Measurements from ENCODE around the gene MAPK10.

MAPK10 gene

DNA sequence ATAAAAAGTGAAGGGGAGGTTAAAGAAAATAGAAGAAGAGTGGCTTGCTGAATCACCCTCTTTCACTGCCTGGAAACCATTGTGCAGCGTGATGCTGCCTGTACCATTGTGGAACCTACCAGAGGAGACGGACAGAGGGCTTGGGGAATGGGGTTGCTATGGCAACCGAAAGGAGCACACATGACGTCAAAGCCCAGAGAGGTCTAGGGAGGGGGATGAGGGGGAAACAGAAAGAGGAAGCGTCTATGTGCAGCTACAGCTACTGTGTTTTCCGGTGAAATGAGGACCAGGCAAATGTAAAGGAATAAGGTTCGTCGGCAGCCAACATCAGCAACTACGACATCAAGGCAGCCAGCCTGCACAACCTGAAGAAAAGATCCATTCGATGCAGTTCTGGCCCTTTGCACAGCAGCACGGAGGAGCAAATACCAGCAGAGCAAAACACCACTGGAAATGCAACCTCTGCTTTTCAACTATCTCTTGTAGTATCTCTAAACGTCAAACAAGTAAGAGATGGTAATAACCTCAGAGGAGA, at the start of gene MAPK10:
Gene MAPK10, minus strand, starts transcription at position 110 of the 535 bp plus-strand sequence.
- DNase-seq: peak; percentile 89

DNA sequence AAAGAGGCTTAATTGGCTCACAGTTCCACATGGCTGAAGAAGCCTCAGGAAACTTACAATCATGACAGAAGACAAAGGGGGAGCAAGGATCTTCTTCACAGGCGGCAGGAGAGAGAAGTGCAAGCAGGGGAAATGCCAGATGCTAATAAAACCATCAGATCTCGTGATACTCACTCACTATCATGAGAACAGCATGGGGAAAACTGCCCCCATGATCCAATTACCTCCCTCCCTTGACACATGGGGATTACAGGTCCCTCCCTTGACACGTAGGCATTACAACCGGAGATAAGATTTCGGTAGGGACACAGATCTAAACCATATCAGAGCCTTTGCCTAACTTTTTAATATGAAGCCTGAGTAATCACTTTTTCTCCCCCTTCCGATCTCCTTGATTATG, 43.7 kb upstream of the MAPK10 start:
- DNase-seq: no peak

DNA sequence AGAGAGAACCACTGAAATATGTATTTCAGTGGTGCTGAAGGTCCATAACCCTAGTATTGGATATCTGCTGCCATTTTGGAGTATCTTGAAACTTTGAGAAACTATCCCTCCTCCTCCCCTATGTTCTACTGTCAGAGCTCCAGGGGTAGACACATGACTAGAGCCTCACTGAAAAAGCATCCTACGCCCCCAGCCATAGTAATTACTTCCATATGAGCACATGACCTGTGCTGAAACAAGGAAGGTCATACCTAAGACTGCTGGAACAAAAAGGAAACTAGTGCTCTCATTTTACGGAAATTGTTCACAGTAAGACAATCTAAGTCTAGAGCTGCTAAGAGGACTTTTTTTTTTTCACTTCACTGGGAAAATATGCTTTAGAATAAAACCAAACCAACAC, 42.0 kb upstream of the MAPK10 start:
- no peak for DNase-seq

DNA sequence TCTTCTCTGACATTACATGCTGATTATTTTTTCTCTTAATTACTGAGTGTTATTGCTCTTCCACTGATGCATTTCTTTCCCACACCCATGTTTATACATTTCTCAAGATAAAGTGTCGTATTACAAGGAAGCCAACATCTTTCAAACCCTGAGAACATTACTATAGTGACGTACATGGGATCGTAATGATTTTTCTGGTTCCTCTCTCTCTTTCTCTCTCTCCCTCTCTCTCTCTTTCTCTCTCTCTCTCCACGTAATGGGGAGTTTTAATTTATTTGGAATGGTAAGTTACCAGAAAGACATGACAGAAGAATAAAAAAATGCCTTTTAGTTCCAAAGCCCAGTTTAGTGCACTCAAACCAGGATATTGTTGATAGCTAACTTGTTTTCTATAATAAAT, 40.4 kb upstream of the MAPK10 start:
- no peak for DNase-seq

DNA sequence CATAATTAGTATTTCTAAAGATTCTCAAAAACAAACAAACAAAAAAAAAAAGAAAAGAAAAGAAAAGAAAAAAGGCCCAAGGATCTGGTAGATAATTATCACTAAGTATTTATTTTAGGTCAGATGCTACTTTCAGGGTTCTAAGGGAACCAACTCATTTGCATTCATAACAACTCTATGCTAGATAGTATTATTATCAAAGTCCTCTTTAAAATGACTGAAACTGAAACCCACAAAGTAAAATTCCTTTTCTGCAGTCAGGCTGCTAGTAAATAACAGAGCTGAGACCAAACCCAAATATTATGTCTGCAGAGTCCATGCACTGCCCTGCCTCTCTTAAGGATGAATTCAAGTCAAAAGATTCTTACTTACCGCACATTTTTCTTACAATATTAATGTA, 38.3 kb upstream of the MAPK10 start:
- DNase-seq: no peak

DNA sequence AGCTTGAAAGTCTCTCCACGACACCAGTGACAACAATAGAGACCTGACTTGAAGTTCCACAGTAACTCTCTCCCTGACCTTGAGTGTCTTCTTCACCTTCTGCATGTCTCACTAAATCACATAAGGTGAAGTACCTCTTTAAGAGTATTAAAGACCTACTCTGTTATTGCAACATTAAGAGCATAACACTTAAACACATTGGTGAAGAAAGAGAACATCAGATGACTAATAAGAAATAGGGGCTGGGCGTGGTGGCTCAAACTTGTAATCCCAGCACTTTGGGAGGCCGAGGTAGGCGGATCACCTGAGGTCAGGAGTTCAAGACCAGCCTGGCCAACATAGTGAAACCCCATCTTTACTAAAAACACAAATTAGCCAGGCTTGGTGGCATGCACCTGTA, 33.9 kb upstream of the MAPK10 start:
- no peak for DNase-seq

DNA sequence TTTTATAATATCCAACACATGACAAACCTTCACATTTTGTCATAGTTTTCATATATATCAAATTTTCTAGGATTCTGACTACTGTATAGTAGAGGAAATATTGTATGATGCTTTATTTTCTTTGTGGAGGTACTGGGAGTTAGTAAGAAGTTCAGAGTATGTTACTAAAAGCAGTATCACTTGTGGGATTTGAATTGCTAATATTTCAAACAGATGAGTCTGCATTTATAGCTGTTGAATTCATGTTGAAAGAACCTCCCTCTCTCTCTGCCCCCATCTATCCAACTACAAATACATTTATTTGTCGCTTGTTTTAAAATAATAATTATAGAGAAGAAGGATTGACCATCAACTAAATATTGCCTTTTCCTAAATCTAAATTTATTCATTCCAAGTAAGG, 29.8 kb upstream of the MAPK10 start:
- DNase-seq: no peak

DNA sequence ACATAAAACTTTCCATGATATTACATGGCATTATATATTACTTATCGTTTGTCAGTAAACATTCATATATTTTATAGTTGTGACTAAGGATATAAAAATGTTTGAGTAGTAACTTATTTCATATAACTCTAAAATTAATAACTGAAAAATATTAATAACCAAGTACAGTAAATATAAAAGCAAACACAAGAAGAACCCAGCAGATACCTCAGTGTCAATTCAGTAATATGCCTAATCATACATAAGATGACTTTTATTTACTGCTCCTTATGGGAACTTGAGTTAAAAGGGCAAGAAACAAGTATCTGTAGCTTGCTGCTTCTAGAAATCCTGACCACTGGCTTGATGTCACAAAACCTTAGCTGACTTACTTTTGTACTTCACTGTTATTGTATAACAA, 28.4 kb upstream of the MAPK10 start:
- no peak for DNase-seq

DNA sequence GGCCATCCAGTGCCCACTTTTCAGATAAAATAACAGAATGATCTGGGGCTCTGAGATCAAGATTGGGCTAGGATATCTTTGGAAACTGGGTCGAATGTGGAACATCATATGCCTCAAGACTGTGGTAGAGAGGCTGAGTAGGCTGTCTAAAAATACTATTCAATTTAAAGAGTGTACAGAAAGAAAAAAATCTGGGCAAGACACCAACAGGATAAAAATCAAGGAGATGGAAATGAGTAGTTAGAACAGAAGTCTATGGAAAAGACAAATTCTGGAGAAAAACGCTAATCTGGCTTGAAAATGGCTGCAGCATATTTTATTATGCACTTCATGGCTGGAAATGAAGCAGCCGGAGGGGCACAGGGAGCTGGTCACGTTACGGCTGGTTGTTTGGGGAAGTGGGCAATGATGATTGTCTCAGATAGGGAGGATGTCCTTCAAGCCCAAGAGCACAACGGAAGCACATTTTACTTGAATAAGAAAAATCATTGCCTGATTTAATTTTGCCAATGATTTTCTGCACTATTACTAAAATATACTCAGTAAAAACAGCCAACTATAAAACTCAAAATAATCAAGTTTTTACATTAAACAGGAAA, 27.1 kb upstream of the MAPK10 start:
- no peak for DNase-seq

DNA sequence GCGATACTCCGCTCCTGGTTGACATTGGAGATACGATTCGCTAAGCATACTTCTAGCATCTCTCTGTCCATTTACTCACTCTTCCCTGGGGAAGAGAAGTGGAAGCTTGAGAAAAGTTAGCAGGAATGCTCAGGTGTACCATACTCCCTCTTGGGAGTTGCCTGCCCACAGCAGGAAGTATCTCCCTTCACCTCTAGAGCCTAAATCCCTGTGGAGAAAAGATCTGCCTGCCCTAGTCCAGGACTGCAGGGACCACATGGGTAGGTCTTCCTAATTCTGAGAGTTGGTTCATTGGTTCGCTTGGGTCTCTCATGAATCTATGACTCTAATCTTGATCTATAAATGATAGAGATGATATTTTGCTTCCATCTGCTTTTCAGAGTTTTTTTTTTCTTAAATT, 26.3 kb upstream of the MAPK10 start:
- no peak for DNase-seq

DNA sequence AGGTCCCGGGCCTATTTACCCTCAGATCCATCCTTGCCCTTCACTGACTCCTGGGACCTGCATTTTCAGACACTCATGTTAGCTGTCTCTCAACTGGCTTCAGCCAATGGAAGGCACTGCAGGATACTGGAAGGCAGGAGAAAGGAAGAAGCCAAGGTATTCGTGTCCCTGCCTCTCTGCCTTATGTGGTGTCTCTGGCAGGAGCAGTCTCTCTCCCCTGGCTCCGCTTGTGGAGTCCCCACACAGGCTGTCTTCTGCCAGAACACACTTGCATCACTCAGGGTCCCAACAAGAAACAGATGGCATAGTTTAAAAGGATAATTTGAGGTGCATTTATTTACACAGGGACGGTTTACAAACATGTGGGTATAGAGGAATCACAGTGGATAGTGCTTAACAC, 21.6 kb upstream of the MAPK10 start:
- DNase-seq: no peak

DNA sequence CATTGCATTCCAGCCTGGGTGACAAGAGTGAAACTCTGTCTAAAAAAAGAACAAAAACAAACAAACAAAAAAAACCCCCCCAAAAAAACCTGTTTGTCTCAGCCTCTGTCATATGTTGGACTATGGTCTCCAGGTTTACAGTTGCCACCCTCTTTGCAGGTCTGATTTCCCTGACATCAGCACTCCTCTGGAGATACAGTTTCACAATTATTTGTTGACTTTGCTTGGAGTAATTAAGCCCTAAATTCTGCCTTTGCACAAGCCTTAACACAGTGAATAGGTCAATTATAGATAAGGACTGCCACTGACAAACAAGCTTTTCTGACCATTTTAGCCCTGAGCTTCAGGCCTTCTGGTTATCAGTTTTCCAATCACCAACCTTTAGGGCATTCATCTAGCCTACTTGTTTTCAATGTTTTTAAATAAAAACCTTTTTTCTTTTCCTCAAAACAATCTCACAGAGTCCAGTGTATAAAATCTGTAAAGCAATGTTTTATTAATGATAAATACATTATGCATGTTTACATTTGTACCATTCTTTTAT, 20.4 kb upstream of the MAPK10 start:
- no peak for DNase-seq

DNA sequence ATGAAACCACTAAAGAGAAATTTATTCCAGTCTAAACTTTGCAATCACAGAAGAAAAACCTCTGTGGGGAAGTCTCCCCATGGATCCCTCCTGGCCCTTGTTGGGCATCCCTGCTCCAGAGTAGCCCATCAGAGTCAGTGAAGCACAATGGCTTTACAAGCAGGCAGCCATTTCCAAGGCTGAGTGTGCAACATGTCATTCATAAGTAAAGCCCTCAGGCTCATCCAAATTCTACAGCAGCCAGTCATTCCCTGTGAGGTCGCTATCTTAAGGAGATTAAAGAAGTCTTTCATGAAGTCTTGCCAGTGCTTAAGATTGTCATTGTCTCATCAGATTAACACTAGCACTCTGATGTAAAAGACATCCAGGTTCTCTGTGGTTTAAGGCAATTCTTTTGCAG, 17.0 kb upstream of the MAPK10 start:
- DNase-seq: peak; percentile 55

DNA sequence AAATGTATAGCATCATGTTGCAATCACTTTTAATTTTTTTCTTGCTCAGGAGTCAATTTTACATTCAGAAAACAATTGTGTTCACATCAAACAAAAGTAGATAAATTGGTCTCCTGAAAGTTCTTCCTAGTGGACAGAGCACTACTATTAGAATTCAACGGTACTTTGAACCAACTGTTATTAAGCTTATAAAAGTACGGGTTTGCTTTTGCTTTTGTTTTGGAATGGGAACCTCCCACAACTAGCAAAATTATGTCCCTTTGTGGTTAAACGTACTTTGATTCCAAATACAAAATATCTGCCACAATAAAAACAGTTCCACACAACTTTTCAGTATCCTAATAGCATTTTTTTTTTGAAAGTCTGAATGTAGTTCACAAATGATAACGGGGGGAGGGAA, 8.6 kb upstream of the MAPK10 start:
- no peak for DNase-seq

DNA sequence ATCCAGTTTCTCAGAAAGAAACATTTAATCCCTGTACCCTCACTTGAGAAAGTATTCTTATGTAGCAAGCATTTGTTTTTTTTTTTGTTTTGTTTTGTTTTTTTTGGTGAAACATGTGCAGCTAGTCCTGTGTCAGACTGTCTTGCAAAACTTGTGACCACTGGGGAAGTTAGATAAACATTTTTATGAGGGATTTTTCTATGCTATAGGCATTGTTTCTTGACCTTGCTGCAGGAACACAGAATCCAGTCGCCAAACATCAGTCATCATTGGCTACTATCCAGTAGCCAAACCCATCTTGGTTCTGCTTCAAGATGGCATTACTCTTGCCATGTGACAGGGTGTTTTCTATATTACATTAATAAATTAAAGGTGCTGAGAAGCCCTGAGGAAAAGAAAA, 7.7 kb upstream of the MAPK10 start:
- DNase-seq: no peak

DNA sequence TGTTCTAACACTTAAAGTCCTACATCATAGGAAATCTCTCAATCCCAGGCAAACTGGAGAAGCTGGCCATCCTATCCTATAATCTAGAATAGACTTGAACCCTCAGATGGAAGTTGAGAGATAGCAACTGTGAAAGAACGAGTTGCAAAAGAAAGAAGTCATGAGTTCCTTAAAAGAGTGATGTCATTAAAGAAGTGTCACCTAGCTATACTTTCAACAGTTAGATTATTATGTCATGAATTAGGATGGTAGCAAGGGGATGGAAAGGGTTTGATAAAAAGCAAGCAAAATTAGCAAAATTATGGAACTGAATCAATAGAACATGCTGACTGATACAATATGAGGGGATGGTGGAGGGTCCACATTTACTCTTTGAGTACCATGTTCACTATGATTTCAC, 7.1 kb upstream of the MAPK10 start:
- DNase-seq: no peak

DNA sequence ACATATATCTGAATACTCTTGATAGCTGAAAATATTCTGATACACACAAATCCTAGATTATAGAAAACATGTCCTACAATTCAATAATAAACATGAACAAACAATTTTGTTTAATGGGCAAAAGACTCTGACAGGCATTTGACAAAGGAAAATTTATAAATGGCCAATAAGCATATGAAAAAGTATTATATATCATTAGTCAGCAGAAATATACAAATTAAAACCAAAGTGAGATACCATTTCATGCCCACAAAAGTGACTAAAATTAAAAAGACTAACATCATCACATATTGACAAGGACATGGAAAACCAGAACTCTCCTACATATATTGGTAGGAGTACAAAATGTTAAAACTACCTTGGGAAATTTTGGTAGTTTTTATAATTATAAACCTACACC, 2.7 kb upstream of the MAPK10 start:
- no peak for DNase-seq

DNA sequence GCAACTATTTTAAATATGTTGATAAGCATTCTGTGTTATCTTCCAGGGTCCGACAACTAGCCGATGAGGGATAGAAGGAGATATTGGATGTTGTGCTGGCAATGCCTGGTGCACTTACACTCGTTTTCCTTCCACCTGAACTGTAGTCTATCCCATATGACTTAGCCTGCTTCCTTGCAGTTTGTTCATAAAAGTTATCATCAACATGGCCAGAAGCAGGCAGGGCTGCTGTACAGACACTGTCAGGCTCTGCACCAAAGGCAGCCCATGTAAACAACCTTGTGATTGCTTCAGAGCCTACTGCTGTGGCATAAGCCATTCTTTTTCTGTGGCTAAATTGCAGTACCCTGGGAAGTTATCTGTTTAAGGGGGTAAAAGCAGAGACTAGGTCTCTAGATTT, 1.6 kb downstream of the MAPK10 start:
- DNase-seq: no peak

DNA sequence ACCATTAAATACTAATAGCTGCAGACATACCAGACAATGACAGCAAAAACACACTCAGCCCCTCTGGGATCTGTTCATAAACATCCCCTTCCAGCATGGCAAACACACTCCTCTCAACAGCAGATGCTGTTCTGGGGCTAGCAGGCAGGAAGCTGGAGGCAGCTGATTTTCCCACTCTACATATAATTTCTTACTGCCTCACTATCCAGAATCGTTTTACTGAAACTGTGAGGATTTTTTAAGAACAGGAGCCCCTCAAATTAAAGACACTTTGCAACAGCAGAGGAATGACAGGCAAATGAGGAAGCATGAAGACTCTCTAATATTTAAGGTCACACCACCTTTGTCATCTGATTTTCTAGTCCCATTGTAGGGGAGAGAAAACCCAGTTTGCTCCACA, 2.2 kb downstream of the MAPK10 start:
- DNase-seq: no peak

DNA sequence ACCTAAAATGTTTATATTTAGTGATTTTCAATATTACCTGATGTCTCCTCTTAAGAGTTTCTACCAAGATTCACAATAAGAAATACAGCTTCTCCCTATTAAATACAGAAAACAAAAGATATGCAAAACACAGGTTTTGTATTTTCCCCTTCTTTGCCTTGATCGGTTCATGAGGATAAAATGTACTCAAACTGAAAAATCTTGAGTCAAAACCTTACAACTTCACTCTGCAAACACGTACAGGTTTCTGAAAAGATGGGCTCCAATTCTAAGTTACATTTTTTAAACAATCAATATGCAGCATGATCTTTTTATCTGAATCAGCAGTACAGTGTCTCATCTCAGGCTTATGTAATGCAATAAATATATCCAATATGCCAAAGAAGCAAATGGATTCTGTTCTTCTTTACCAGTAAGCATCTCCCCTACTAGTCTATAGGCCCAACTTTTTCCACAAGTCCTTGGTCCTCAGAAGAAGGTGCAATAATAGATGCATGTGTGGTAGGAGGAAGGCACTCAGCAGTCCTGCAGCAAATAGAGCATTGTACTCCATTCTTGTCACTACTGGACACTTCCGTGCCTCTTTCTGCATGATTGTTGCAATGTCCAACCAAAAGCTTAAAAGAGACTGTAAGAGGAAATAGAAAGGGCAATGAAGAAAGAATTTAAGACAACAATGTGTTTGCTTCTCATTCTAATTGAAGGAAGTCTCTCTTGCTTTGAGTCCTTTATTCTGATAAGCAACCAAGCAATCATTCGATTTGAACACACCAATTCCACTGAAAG, 3.2 kb downstream of the MAPK10 start:
- DNase-seq: no peak

DNA sequence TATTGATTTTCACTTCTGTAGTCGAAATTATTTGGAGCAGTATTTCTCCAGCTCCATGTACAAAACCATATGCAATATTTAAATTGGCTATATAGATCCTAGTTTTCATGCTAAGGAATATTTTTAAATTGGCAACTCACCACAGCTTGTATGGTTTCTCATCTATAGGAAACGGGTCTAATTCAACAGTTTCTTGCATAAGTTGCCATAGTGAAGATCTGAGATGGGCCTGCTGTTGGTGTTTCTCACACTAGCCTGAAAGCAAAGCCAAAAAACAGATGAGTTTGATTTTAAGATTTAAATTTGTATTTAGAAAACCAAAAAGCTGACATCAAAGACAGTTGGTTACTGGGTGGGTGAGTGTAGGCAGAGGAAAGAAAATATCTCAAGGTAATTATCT, 5.5 kb downstream of the MAPK10 start:
- DNase-seq: no peak

DNA sequence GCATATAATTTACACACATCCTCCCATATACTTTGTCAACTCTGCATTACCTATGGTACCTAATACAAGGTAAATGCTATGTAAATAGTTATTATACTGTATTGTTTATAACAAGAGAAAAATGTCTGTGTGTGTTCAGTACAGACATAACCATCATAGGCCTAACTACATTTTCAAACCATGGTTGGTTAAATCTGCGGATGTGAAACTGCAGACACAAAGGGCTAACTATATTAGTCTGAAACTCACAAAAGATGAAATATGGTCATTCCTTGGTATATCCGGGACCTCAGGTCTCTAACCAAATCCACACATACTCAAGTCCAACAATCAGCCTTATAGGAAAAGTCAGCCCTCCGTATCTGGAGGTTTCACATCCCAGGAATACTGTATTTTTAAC, 13.5 kb downstream of the MAPK10 start:
- no peak for DNase-seq

DNA sequence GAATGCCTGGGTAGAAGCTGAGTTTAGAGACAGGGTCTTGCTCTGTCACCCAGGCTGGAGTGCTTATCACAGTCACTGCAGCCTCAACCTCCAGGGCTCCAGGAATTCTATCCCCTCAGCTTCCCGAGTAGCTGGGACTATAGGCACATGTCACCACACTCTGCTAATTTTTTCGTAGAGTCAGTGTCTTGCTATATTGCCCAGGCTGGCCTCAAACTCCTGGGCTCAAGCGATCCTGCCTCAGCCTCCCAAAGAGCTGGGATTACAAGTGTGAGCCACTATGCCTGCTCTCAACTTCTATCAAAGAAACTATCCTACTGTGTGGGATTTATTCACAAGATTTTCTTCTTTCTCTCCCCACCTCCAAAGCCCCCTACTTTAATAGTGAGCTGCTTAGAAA, 15.7 kb downstream of the MAPK10 start:
- DNase-seq: peak; percentile 54

DNA sequence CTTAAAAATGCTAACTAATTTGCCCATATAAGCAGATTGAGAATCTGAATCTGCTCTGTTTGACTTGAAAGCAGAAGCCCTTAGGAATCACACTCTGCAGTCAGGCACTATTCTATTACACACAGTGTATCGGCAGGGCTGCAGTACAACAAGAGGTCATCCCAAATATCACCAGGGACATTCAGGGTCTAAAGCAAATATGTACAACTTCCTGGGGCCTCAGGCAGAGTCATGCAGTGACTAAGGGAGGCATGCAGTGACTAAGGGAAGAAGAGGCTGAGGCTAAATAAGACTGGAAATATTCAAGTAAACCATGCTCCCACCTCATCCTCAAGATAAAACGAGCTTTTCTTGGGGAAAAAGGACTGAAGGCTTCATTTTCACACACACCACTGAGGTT, 20.9 kb downstream of the MAPK10 start:
- DNase-seq: peak; percentile 92

DNA sequence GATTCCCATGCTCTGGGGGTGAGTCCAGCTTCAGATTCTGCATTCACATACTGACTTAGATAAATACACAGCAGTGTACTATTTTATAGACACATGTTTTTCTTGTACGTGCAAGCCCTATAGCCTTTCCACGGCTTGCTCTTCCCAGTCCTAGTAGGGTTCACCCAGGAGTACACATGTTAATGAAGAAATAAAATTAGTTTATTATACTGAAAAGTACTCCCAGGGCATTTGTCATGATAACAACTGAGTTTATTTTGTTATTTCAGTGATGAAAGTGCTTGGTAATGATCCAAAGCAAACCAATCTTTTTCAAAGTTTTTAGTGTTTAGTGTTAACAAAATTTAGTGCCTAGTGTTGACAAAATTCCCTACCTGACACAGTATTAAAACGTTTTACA, 21.3 kb downstream of the MAPK10 start:
- DNase-seq: no peak

Data from islet precursor cell (in vitro differentiated cells).